K562 (cell line): ENCODE results near the gene PDE1C. TPM values are rescaled to one million over a fixed set of nuclear protein-coding genes. Genes with fewer than 3 reads are reported as not detected.

ENCODE experiments used
- ATAC-seq: fragments of 200-7000 bp; cut with Tn5 transposase; 3 replicates; pipeline ENCODE4 v1.9.1; 2020; ENCODE audit warnings: moderate library complexity
- BruUV-seq: library from RNA; stranded (reverse); fragments of 400-500 nt; replicated peaks from 2 replicates; lab custom pipeline; 2021; lab: Mats Ljungman, UMichigan
- CTCF ChIA-PET: fragments of 300-600 bp; formaldehyde crosslinking; extraction: SDS; loops from one replicate; lab custom pipeline; 2021; ENCODE audit warnings: low intra/inter-chr PET ratio; lab: Yijun Ruan, JAX
- POLR2A ChIA-PET: fragments of 300-600, 350-650 bp; sonication (Branson Sonifier 250); formaldehyde crosslinking; extraction: SDS; loops from one replicate; lab custom pipeline; 2021; ENCODE audit warnings: antibody characterized with exemption, inconsistent platforms; lab: Yijun Ruan, JAX
- DNase-seq, 4 experiments: peaks; one replicate each; pipeline versions ENCODE4 v3.0.0 to v3.0.0-alpha.2; 2011 to 2018; ENCODE audit warnings: low spot score in 3 of 4, mixed read lengths in 3 of 4; ENCODE audit errors: extremely low read depth in 1 of 4
- FAIRE-seq: peaks from 2 replicates; lab custom pipeline; 2011; peaks lifted over from hg19 to GRCh38; lab: Jason Lieb, UNC
- H2AFZ ChIP-seq: 2 replicates; pipeline ENCODE4 v1.6.0; 2011; ENCODE audit warnings: low read depth, low read length, control low read depth, inconsistent platforms
- H3K27ac ChIP-seq: fragments of 200-600 bp; 3 replicates; pipeline ENCODE4 v1.8.0; 2011; ENCODE audit warnings: low read depth, mild to moderate bottlenecking, control low read depth, inconsistent platforms, low read length, moderate library complexity, mixed read lengths; ENCODE audit errors: extremely low read depth
- H3K27me3 ChIP-seq, 2 experiments: fragments of 300-600 bp in 1 of 2; 2 replicates in 1 of 2; 3 replicates in 1 of 2; pipeline versions ENCODE4 v1.6.0 to v1.8.0; 2011; ENCODE audit warnings: inconsistent platforms in 2 of 2, low read length in 2 of 2, mild to moderate bottlenecking in 1 of 2, mixed read lengths in 1 of 2, moderate library complexity in 1 of 2; ENCODE audit not compliant: control insufficient read depth in 2 of 2, insufficient read depth in 2 of 2
- H3K36me3 ChIP-seq: fragments of 300-600 bp; 3 replicates; pipeline ENCODE4 v1.8.0; 2011; ENCODE audit warnings: mild to moderate bottlenecking, low read length, inconsistent platforms; ENCODE audit not compliant: control insufficient read depth, insufficient read depth
- H3K4me1 ChIP-seq, 2 experiments: fragments of 200-600 bp in 1 of 2; replicated peaks in 1 of 2; 2 replicates in 1 of 2; 3 replicates in 1 of 2; pipeline versions ENCODE4 v1.5.1 to v1.8.0; 2011; ENCODE audit warnings: inconsistent platforms in 2 of 2, low read length in 2 of 2, mild to moderate bottlenecking in 1 of 2, mixed read lengths in 1 of 2, moderate library complexity in 1 of 2; ENCODE audit not compliant: control insufficient read depth in 2 of 2, insufficient read depth in 2 of 2
- H3K4me2 ChIP-seq: 2 replicates; pipeline ENCODE4 v1.6.1; 2011; ENCODE audit warnings: low read length, control low read depth, inconsistent platforms, mixed read lengths; ENCODE audit not compliant: insufficient read depth
- H3K4me3 ChIP-seq: fragments of 200-600 bp; sonication (generic), shearing (Covaris generic); 2 replicates; pipeline ENCODE4 v1.5.1; 2016; ENCODE audit warnings: control low read depth, inconsistent platforms
- H3K79me2 ChIP-seq: fragments of 200-600 bp; 3 replicates; pipeline ENCODE4 v1.8.0; 2011; ENCODE audit warnings: low read length, inconsistent platforms; ENCODE audit not compliant: control insufficient read depth, insufficient read depth
- H3K9ac ChIP-seq, 2 experiments: 2 replicates each; pipeline versions ENCODE4 v1.6.0 to v1.6.1; 2011; ENCODE audit warnings: low read depth in 2 of 2, low read length in 2 of 2, control low read depth in 1 of 2, inconsistent platforms in 1 of 2, mild to moderate bottlenecking in 1 of 2, mixed read lengths in 1 of 2; ENCODE audit not compliant: insufficient read depth in 1 of 2
- H3K9me1 ChIP-seq: one replicate; pipeline ENCODE4 v1.6.0; 2011; ENCODE audit warnings: inconsistent platforms, mild to moderate bottlenecking, low read length, moderate library complexity; ENCODE audit not compliant: control insufficient read depth, insufficient read depth
- H3K9me3 ChIP-seq: replicated peaks from 2 replicates; pipeline ENCODE4 v1.5.1; 2011; ENCODE audit warnings: low read depth, low read length, inconsistent platforms; ENCODE audit not compliant: control insufficient read depth, insufficient read depth
- H4K20me1 ChIP-seq: replicated peaks from 2 replicates; pipeline ENCODE4 v1.6.1; 2011; ENCODE audit warnings: low read length, inconsistent platforms, mixed read lengths; ENCODE audit not compliant: control insufficient read depth, insufficient read depth
- RHOXF2B ChIP-seq: fragments of 250-450 bp; sonication (Bioruptor Pico); conservative IDR thresholded peaks from 2 replicates; pipeline ENCODE4 v1.5.1; 2021
- ZBTB40 ChIP-seq, 2 experiments: fragments of 450-650 bp in 1 of 2; sonication (generic) in 1 of 2; formaldehyde crosslinking in 1 of 2; IDR thresholded peaks; 2 replicates each; pipeline versions ENCODE4 v1.7.1 to v1.9.0; 2016 to 2022; ENCODE audit warnings: inconsistent platforms in 1 of 2, mild to moderate bottlenecking in 1 of 2, missing genetic modification reagents in 1 of 2
- WGBS: fragments of 100-300 bp; shearing (Covaris generic); methylation state at CpG from one replicate; pipeline ENCODE4 v1.1.6; 2016; ENCODE audit warnings: low coverage, mixed read lengths; ENCODE audit not compliant: insufficient coverage; ENCODE audit errors: missing lambda C conversion rate; 5-methylcytosine and 5-hydroxymethylcytosine counted together
- in situ Hi-C: fragments of 300-500 bp; cut with MboI; formaldehyde crosslinking; loops from 4 replicates; pipeline ENCODE4 v1.15.0; 2018; ENCODE audit warnings: inconsistent platforms, mixed read lengths
- intact Hi-C: fragments of 100-400 bp; cut with micrococcal nuclease; formaldehyde crosslinking; loops from 2 replicates; pipeline ENCODE4 v1.14.2; 2022
- polyA plus RNA-seq, 8 experiments: library from polyadenylated mRNA; depleted of rRNA in 4 of 8; stranded (reverse) in 5 of 8; unstranded in 3 of 8; fragments of >200 nt; fragmentation: Nextera tagmentation in 2 of 8; fragmentation: Illumina TruSeq in 1 of 8; extraction: Ambion mirVana in 2 of 8; extraction: Trizol in 1 of 8; gene quantifications; 2 replicates each; pipeline versions ENCODE4 v1.2.1 to v1.2.3, GENCODE V29; 2011 to 2014; ENCODE audit warnings: inconsistent platforms in 1 of 8, missing spikeins in 1 of 8
- total RNA-seq, 7 experiments: library from RNA; depleted of rRNA in 6 of 7; stranded (reverse); fragments of >200 nt in 6 of 7; fragmentation: Illumina TruSeq in 2 of 7; extraction: Trizol in 2 of 7; gene quantifications; 2 replicates each; pipeline versions ENCODE4 v1.2.1 to v1.2.3, GENCODE V29; 2011 to 2021; ENCODE audit warnings: low replicate concordance in 1 of 7

Gene PDE1C
- total and polyA plus RNA-seq, 9 of the 15 experiments (the other 6 are each of a cell fraction or from before 2014, with no cell fraction given), result under 0.01 to 0.01 TPM; not detected in 7

DNA sequence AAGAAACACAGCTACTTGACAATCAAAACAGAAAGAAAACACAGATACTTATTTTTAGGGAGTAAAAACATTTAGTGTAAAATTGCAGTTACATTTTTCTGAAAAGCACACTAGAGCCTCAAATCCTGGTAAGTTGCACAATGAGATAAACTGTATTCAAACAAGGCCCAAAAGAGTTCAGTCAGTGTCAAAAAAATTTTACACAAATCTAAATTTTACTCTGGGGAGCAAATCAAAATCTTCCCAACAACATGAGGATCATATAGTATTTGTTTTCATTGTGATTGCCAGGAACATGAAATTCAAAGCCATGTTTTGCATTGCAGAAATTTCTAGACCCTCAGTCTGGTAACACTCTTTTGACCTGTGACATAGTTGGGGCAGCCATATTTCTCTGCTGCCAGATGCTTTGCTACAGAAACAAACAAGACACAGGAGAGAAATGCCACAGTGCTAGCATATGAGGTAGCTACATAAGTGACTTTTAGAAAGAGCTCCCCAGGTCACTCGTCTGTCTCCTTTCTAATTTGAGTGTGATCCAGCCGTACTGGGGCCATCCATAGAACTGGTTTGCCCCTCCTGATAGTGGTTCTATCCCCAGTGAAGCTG, 49.6 kb downstream of the PDE1C start:
- no peak for FAIRE-seq
- no peaks in the 10 kb centered on the region for H3K4me1 ChIP-seq
- in situ Hi-C loops (no loop called here), intact Hi-C loops (no loop called here)
- no peaks in the 10 kb centered on the region for H3K9me1 ChIP-seq
- H4K20me1 ChIP-seq, result no peaks in the 10 kb centered on the region
- no peak overlapping the region for H2AFZ ChIP-seq
- ATAC-seq, result no peak
- no peaks in the 10 kb centered on the region for H3K27me3 ChIP-seq
- DNase-seq, result no peak
- H3K9ac ChIP-seq, result no peak overlapping the region
- H3K36me3 ChIP-seq, result no peaks in the 10 kb centered on the region
- no peak overlapping the region for H3K27ac ChIP-seq
- CTCF ChIA-PET, result no interaction called here
- no peak overlapping the region for H3K4me3 ChIP-seq
- H3K79me2 ChIP-seq, result no peaks in the 10 kb centered on the region
- POLR2A ChIA-PET, result no interaction called here
- no peaks in the 10 kb centered on the region; the same call in 1 of the 2 replicates for H3K9me3 ChIP-seq
- WGBS, result 0% methylated on average over 2 of the region's 2 CpGs
- no peak overlapping the region for H3K4me2 ChIP-seq
- no TSS peak for BruUV-seq
- no peak for TF ChIP-seq RHOXF2B (CRISPR knock-in tag)
- TF ChIP-seq ZBTB40 (IDR thresholded peaks at IDR 0.05), result no peak
- TF ChIP-seq ZBTB40 (CRISPR knock-in tag; IDR thresholded peaks at IDR 0.05), result no peak
